AG04450 (cell line): ENCODE measurements around the gene ADGRD1. TPM values are rescaled to one million over a fixed set of nuclear protein-coding genes. Genes with fewer than 3 reads are reported as not detected.

Source experiments
- CTCF ChIA-PET: fragments of 300-600, 350-600 bp; formaldehyde crosslinking; extraction: SDS; loops from one replicate; lab custom pipeline; 2022; ENCODE audit warnings: antibody characterized with exemption, inconsistent platforms; lab: Charles Lee
- POLR2A ChIA-PET: fragments of 350-600 bp; formaldehyde crosslinking; extraction: SDS; loops from one replicate; lab custom pipeline; 2021; ENCODE audit warnings: antibody characterized with exemption, inconsistent platforms; lab: Yijun Ruan, JAX
- DNase-seq: peaks from one replicate; pipeline ENCODE4 v3.0.0-alpha.2; 2011; ENCODE audit warnings: low read depth, low spot score
- H3K27ac ChIP-seq: one replicate; pipeline ENCODE4 v1.5.1; 2012; ENCODE audit warnings: low read depth, low read length, control low read depth
- H3K27me3 ChIP-seq: one replicate; pipeline ENCODE4 v1.6.0; 2012; ENCODE audit warnings: low read length; ENCODE audit not compliant: control insufficient read depth, insufficient read depth
- H3K4me3 ChIP-seq: 2 replicates; pipeline ENCODE4 v1.5.1; 2011; ENCODE audit warnings: mild to moderate bottlenecking, low read depth, low read length, control low read depth
- H3K9me3 ChIP-seq: 2 replicates; pipeline ENCODE4 v1.5.1; 2012; ENCODE audit warnings: low read length; ENCODE audit not compliant: control insufficient read depth, insufficient read depth
- polyA plus RNA-seq: library from polyadenylated mRNA; depleted of rRNA; stranded (reverse); fragments of >200 nt; gene quantifications from 2 replicates; pipeline ENCODE4 v1.2.3, GENCODE V29; 2011
- TF ChIP-seq, protein P1 (sequence below): IDR thresholded peaks from 2 replicates; pipeline ENCODE4 v1.5.1; 2011; ENCODE audit warnings: low read depth, low read length, control low read depth, inconsistent platforms

ADGRD1 gene
- polyA plus RNA-seq, 1 experiment, result 0.05 TPM

DNA sequence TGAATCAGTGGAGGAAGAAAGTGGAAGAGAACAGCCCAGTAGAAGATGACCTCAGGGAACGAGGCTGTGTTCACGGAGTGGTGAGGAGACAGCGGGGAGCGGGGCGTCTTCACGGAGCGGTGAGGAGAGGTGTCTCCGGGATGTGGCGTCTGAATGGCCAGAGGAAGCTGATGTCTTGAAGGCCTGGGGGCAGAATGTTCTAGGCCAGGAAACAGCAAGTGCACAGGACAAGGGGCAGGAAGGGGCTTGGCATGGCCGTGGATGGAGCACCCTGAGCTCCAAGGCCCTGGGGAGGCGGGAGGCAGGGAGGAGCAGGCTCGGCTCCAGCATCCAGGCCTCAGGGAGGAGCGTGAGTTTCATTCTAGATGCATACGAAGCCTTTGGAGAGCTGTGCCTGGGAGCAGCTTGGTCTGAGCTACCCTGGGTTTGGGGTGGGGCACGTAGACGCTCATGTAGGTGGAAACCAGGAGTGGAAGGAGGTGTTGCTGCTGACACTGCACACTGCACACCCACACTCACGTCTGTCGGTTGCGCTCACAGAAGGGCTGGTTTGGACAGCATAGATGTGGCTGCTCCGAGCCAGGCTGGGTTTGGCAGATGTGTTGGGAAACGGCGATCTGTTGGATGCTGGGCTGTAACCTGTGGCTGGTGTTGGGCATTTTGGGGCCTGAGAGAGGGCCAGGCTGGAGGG is 131.6 kb downstream of the ADGRD1 start:
- TF ChIP-seq, protein P1, sequence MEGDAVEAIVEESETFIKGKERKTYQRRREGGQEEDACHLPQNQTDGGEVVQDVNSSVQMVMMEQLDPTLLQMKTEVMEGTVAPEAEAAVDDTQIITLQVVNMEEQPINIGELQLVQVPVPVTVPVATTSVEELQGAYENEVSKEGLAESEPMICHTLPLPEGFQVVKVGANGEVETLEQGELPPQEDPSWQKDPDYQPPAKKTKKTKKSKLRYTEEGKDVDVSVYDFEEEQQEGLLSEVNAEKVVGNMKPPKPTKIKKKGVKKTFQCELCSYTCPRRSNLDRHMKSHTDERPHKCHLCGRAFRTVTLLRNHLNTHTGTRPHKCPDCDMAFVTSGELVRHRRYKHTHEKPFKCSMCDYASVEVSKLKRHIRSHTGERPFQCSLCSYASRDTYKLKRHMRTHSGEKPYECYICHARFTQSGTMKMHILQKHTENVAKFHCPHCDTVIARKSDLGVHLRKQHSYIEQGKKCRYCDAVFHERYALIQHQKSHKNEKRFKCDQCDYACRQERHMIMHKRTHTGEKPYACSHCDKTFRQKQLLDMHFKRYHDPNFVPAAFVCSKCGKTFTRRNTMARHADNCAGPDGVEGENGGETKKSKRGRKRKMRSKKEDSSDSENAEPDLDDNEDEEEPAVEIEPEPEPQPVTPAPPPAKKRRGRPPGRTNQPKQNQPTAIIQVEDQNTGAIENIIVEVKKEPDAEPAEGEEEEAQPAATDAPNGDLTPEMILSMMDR, result no peak
- POLR2A ChIA-PET, result no interaction called here
- Histone ChIP-seq H3K27me3 (no peaks in the 10 kb centered on the region), H3K27ac (no peak overlapping the region), H3K4me3 (no peak overlapping the region), H3K9me3 (peaks cover 66% of the 10 kb centered on the region)
- CTCF ChIA-PET, result no interaction called here
- no peak for DNase-seq

DNA sequence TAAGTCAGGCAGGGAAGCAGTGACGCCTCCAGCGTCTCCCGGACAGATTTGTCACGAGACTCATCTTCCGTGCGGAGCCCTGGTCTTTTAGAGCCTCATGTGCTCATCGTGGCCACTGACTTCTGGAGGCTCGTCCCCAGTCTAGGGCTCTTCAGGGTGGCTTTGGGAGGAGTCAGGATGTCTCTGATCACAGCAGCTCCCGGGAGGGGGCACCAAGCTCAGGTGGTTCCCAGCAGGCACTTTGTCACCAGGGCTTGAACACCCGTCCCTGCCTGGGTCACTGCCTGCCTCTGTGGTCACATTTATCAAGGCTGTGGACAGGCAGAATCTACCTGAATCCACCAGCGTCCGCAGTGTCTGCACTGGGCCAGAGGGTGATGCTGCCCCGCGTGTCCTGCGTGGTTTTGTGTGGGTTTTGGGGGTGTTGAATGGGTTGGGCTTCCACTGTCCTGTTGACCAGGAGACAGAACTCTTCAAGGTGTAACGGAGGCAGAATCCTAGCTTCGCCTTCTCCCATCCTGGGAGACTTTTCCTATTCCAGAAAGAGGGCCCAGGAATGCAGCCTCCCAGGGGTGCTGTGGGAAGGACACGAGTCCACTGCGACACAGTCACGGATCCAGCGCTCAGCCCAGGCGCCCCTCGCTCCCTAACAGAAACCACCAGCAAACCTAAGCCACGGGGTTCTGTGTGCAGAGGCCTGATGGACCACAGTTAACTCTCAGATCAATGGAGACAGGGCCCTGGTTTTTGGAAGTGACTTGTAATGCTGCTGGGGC is 132.3 kb downstream of the ADGRD1 start:
- Histone ChIP-seq H3K27me3 (no peaks in the 10 kb centered on the region), H3K4me3 (no peak overlapping the region), H3K27ac (no peak overlapping the region), H3K9me3 (peaks cover 66% of the 10 kb centered on the region)
- no peak for DNase-seq
- ChIA-PET CTCF (no interaction called here), POLR2A (no interaction called here)
- TF ChIP-seq, protein P1, result no peak

DNA sequence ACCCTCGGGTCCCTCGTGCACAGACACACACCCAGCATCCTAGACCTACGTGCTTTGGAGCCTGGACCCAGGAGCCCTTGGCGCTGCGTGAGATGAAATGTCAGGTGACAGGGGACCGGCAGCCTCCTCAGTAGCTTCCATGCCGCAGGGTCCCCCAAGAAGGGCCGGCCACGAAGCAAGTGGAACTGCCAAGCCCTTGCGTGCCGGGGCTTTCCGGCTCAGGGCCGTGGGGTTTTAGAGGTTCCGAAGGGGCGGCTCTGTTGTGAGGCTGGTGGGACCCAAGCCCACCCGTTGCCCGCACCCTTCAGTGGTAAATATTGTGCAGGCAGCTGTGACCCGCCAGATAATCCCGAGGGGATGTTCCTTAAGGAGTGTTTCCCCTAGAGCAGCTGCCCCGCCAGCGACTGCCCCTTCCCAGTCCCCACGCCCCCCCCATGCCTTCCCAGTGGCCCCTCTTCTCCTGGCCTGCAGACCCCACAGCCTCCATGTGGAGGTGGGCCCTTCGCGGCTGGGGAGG is 133.7 kb downstream of the ADGRD1 start:
- TF ChIP-seq, protein P1, result no peak
- no peak overlapping the region for H3K4me3 ChIP-seq
- H3K27me3 ChIP-seq, result no peaks in the 10 kb centered on the region
- DNase-seq, result no peak
- CTCF ChIA-PET, result no interaction called here
- H3K27ac ChIP-seq, result no peak overlapping the region
- POLR2A ChIA-PET, result no interaction called here
- peaks cover 74% of the 10 kb centered on the region for H3K9me3 ChIP-seq

DNA sequence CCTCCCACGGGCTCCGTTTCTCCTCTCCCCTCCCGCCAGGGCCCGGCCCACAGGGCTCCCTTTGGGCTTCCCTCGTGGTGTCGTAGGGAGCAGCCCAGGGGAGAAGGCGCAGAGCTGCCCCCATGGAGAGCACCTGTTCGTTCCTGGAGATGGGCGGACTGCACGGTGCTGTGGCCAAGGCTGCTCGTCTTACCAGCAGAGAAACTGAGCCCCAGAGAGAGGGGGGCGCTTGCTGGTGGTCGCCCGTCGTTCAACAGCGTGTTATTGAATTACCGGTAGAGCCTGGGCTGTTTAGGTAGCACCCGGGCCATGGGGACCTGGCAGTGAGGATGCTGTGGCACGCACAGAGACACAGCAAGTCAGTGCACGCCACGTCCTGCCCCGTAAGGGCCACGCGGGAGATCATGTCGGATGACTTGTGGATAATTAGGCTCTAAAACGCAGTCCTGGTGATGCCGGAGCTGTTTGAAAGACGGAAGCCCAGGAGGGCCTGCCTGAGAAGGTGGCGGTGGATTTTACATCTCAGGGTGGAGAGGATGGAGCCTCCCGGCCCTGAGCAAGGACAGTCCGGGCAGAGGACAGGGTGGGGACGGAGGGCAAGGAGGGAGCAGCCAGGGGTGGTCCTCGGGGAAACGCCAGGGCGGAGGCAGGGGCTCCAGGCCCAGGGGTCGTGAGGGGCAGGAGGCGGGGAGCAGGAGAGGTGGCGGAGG is 134.4 kb downstream of the ADGRD1 start:
- Histone ChIP-seq H3K9me3 (peaks cover 76% of the 10 kb centered on the region), H3K4me3 (no peak overlapping the region), H3K27me3 (no peaks in the 10 kb centered on the region), H3K27ac (no peak overlapping the region)
- TF ChIP-seq, protein P1, result no peak
- CTCF ChIA-PET, result no interaction called here
- POLR2A ChIA-PET, result no interaction called here
- no peak for DNase-seq
